Stimulated activated CD8-positive, alpha-beta memory T cell treated with anti-CD3 and anti-CD28 coated beads, Interleukin-15, amount 100 ng/mL, for 1 hour (primary cell): ENCODE measurements around the gene IGSF6.
"Not testable (repeated sequence)": the region's sequence is repeated elsewhere in the genome, so short reads cannot be mapped to it uniquely, and the experiment has no call there.

Experiments used
- DNase-seq: peaks from one replicate; pipeline ENCODE4 v3.0.0-alpha.2; 2020; ENCODE audit warnings: low read depth

The IGSF6 gene

GRCh38 chr16:21653571-21653970 is 1.2 kb upstream of the IGSF6 start:
- DNase-seq = no peak

GRCh38 chr16:21651515-21651914 is 893 bp downstream of the IGSF6 start:
- no peak for DNase-seq

GRCh38 chr16:21650521-21650920 is 1.9 kb downstream of the IGSF6 start:
- DNase-seq = no peak

- DNase-seq = not testable (repeated sequence)
Observed at GRCh38 chr16:21649826-21650406, 2.5 kb downstream of the IGSF6 start.

- no peak for DNase-seq
Observed at GRCh38 chr16:21647562-21648164, 4.7 kb downstream of the IGSF6 start.

- peak; percentile 32 for DNase-seq
Observed at GRCh38 chr16:21646721-21647561, 5.5 kb downstream of the IGSF6 start.

- DNase-seq = no peak
Observed at GRCh38 chr16:21646091-21646490, 6.3 kb downstream of the IGSF6 start.

GRCh38 chr16:21645261-21645721 is 7.1 kb downstream of the IGSF6 start:
- DNase-seq = no peak

- no peak for DNase-seq
Observed at GRCh38 chr16:21644674-21645073, 7.7 kb downstream of the IGSF6 start.

GRCh38 chr16:21643785-21644184 is 8.6 kb downstream of the IGSF6 start:
- DNase-seq = no peak

- no peak for DNase-seq
Observed at GRCh38 chr16:21642861-21643260, 9.5 kb downstream of the IGSF6 start.

GRCh38 chr16:21641916-21642315 is 10.5 kb downstream of the IGSF6 start:
- DNase-seq = no peak

GRCh38 chr16:21639493-21639892 is 12.9 kb downstream of the IGSF6 start:
- DNase-seq = no peak

- no peak for DNase-seq
Observed at GRCh38 chr16:21638573-21638975, 13.8 kb downstream of the IGSF6 start.

GRCh38 chr16:21637032-21637968 is 15.1 kb downstream of the IGSF6 start:
- DNase-seq = no peak

GRCh38 chr16:21635694-21636093 is 16.7 kb downstream of the IGSF6 start:
- not testable (repeated sequence) for DNase-seq

GRCh38 chr16:21634216-21634615 is 18.2 kb downstream of the IGSF6 start:
- no peak for DNase-seq

GRCh38 chr16:21631951-21632575 is 20.3 kb downstream of the IGSF6 start:
- DNase-seq = not testable (repeated sequence)

- not testable (repeated sequence) for DNase-seq
Observed at GRCh38 chr16:21631376-21631775, 21.0 kb downstream of the IGSF6 start.

GRCh38 chr16:21630866-21631265 is 21.5 kb downstream of the IGSF6 start:
- not testable (repeated sequence) for DNase-seq
